ENCODE data around the gene CNKSR3. TPM values are rescaled to one million over a fixed set of nuclear protein-coding genes. Genes with fewer than 3 reads are reported as not detected.

The CNKSR3 gene
- total and polyA plus RNA-seq, 2 experiments from 2014 or later, result 1.9 to 5.7 TPM

DNA sequence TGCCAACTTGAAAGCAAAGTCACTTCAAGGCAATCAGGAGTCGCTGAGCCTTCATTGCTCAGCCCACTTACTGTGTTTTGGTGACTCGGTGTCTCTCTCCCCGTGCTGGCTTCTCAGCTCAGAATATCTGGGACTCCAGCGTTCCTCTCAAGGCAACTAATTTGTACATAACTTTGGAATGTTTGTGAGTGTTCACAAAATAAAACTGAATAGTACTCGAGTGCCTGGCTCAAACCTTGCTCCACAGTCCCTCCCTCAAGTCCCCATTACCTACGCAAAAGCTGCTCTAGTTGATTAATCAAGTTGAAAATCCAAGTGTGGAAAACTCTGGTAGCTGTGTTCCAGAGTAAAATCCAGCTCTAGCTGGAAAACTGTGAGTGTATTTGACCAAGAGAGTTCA, 162.5 kb downstream of the CNKSR3 start (continued):
- TF ChIP-seq, protein P1, sequence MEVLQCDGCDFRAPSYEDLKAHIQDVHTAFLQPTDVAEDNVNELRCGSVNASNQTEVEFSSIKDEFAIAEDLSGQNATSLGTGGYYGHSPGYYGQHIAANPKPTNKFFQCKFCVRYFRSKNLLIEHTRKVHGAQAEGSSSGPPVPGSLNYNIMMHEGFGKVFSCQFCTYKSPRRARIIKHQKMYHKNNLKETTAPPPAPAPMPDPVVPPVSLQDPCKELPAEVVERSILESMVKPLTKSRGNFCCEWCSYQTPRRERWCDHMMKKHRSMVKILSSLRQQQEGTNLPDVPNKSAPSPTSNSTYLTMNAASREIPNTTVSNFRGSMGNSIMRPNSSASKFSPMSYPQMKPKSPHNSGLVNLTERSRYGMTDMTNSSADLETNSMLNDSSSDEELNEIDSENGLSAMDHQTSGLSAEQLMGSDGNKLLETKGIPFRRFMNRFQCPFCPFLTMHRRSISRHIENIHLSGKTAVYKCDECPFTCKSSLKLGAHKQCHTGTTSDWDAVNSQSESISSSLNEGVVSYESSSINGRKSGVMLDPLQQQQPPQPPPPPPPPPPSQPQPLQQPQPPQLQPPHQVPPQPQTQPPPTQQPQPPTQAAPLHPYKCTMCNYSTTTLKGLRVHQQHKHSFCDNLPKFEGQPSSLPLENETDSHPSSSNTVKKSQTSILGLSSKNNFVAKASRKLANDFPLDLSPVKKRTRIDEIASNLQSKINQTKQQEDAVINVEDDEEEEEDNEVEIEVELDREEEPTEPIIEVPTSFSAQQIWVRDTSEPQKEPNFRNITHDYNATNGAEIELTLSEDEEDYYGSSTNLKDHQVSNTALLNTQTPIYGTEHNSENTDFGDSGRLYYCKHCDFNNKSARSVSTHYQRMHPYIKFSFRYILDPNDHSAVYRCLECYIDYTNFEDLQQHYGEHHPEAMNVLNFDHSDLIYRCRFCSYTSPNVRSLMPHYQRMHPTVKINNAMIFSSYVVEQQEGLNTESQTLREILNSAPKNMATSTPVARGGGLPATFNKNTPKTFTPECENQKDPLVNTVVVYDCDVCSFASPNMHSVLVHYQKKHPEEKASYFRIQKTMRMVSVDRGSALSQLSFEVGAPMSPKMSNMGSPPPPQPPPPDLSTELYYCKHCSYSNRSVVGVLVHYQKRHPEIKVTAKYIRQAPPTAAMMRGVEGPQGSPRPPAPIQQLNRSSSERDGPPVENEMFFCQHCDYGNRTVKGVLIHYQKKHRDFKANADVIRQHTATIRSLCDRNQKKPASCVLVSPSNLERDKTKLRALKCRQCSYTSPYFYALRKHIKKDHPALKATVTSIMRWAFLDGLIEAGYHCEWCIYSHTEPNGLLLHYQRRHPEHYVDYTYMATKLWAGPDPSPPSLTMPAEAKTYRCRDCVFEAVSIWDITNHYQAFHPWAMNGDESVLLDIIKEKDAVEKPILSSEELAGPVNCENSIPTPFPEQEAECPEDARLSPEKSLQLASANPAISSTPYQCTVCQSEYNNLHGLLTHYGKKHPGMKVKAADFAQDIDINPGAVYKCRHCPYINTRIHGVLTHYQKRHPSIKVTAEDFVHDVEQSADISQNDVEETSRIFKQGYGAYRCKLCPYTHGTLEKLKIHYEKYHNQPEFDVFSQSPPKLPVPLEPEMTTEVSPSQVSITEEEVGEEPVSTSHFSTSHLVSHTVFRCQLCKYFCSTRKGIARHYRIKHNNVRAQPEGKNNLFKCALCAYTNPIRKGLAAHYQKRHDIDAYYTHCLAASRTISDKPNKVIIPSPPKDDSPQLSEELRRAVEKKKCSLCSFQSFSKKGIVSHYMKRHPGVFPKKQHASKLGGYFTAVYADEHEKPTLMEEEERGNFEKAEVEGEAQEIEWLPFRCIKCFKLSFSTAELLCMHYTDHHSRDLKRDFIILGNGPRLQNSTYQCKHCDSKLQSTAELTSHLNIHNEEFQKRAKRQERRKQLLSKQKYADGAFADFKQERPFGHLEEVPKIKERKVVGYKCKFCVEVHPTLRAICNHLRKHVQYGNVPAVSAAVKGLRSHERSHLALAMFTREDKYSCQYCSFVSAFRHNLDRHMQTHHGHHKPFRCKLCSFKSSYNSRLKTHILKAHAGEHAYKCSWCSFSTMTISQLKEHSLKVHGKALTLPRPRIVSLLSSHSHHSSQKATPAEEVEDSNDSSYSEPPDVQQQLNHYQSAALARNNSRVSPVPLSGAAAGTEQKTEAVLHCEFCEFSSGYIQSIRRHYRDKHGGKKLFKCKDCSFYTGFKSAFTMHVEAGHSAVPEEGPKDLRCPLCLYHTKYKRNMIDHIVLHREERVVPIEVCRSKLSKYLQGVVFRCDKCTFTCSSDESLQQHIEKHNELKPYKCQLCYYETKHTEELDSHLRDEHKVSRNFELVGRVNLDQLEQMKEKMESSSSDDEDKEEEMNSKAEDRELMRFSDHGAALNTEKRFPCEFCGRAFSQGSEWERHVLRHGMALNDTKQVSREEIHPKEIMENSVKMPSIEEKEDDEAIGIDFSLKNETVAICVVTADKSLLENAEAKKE (CRISPR knock-in tag; IDR thresholded peaks at IDR 0.05), result no peak
- TF ChIP-seq, protein P2, sequence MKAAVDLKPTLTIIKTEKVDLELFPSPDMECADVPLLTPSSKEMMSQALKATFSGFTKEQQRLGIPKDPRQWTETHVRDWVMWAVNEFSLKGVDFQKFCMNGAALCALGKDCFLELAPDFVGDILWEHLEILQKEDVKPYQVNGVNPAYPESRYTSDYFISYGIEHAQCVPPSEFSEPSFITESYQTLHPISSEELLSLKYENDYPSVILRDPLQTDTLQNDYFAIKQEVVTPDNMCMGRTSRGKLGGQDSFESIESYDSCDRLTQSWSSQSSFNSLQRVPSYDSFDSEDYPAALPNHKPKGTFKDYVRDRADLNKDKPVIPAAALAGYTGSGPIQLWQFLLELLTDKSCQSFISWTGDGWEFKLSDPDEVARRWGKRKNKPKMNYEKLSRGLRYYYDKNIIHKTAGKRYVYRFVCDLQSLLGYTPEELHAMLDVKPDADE (IDR thresholded peaks at IDR 0.05), result no peak

DNA sequence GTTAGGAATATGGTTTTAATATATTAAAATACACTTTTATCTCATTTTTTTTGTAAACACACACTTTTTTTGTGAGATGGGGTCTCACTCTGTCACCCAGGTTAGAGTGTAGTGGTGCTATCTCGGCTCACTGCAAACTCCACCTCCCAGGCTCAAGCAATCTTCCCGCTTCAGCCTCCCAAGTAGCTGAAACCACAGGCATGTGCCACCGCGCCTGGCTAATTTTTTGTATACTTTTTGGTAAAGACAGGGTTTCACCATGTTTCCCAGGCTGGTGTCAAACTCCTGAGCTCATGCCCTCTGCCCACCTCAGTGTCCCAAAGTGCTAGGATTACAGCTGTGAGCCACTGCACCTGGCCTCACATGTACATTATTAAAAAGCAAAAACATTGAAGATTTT, 164.7 kb downstream of the CNKSR3 start:
- Histone ChIP-seq H3K27me3 (ENCODE audit: insufficient read depth) (no peaks in the 10 kb centered on the region), H3K4me2 (no peak overlapping the region), H3K4me3 (no peak overlapping the region), H2AFZ (no peak overlapping the region), H3K27ac (ENCODE audit: low read depth) (no peak overlapping the region), H3K9me2 (ENCODE audit: insufficient read depth) (peaks cover 8% of the 10 kb centered on the region; the same call in 1 of the 2 replicates), H3K4me1 (ENCODE audit: insufficient read depth) (peaks cover 22% of the 10 kb centered on the region), H3K79me2 (replicated peaks; ENCODE audit: insufficient read depth) (no peaks in the 10 kb centered on the region), H3F3A (replicated peaks; ENCODE audit: low read depth) (no peaks in the 10 kb centered on the region), H4K20me1 (replicated peaks; ENCODE audit: insufficient read depth) (no peaks in the 10 kb centered on the region), H3K36me3 (ENCODE audit: insufficient read depth) (no peaks in the 10 kb centered on the region)
- Mint-ChIP-seq H3K4me1 (peaks cover 29% of the 10 kb centered on the region), H3K4me3 (no peak overlapping the region), H3K27ac (no peak overlapping the region), H3K27me3 (ENCODE audit: insufficient read depth, low read depth, poor library complexity) (peaks cover 1% of the 10 kb centered on the region), H3K36me3 (ENCODE audit: low read depth) (no peaks in the 10 kb centered on the region; the same call in 2 of the 3 replicates), H3K9me3 (peaks cover 10% of the 10 kb centered on the region; the same call in 2 of the 3 replicates)
- DNase-seq (ENCODE audit: low spot score) (no peak), ATAC-seq (no peak)
- TF ChIP-seq EZH2phosphoT487 (IDR thresholded peaks at IDR 0.05; ENCODE audit: unreplicated experiment), result no peak
- TF ChIP-seq ZNF114 (CRISPR knock-in tag; IDR thresholded peaks at IDR 0.05), result no peak
- TF ChIP-seq, protein P3, sequence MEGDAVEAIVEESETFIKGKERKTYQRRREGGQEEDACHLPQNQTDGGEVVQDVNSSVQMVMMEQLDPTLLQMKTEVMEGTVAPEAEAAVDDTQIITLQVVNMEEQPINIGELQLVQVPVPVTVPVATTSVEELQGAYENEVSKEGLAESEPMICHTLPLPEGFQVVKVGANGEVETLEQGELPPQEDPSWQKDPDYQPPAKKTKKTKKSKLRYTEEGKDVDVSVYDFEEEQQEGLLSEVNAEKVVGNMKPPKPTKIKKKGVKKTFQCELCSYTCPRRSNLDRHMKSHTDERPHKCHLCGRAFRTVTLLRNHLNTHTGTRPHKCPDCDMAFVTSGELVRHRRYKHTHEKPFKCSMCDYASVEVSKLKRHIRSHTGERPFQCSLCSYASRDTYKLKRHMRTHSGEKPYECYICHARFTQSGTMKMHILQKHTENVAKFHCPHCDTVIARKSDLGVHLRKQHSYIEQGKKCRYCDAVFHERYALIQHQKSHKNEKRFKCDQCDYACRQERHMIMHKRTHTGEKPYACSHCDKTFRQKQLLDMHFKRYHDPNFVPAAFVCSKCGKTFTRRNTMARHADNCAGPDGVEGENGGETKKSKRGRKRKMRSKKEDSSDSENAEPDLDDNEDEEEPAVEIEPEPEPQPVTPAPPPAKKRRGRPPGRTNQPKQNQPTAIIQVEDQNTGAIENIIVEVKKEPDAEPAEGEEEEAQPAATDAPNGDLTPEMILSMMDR (conservative IDR thresholded peaks at IDR 0.05; ENCODE audit: low read depth in 2 of 2), result no peak
- no peak for TF ChIP-seq NANOG (IDR thresholded peaks at IDR 0.05; ENCODE audit: borderline replicate concordance)
- TF ChIP-seq, protein P4, sequence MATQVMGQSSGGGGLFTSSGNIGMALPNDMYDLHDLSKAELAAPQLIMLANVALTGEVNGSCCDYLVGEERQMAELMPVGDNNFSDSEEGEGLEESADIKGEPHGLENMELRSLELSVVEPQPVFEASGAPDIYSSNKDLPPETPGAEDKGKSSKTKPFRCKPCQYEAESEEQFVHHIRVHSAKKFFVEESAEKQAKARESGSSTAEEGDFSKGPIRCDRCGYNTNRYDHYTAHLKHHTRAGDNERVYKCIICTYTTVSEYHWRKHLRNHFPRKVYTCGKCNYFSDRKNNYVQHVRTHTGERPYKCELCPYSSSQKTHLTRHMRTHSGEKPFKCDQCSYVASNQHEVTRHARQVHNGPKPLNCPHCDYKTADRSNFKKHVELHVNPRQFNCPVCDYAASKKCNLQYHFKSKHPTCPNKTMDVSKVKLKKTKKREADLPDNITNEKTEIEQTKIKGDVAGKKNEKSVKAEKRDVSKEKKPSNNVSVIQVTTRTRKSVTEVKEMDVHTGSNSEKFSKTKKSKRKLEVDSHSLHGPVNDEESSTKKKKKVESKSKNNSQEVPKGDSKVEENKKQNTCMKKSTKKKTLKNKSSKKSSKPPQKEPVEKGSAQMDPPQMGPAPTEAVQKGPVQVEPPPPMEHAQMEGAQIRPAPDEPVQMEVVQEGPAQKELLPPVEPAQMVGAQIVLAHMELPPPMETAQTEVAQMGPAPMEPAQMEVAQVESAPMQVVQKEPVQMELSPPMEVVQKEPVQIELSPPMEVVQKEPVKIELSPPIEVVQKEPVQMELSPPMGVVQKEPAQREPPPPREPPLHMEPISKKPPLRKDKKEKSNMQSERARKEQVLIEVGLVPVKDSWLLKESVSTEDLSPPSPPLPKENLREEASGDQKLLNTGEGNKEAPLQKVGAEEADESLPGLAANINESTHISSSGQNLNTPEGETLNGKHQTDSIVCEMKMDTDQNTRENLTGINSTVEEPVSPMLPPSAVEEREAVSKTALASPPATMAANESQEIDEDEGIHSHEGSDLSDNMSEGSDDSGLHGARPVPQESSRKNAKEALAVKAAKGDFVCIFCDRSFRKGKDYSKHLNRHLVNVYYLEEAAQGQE (IDR thresholded peaks at IDR 0.05; ENCODE audit: unreplicated experiment), result no peak
- no peak for TF ChIP-seq STAT1 (IDR thresholded peaks at IDR 0.05; ENCODE audit: unreplicated experiment)
- TF ChIP-seq ZNF331 (CRISPR knock-in tag; IDR thresholded peaks at IDR 0.05; ENCODE audit: low read depth), result no peak
- TF ChIP-seq CREB1 (CRISPR knock-in tag; IDR thresholded peaks at IDR 0.05; ENCODE audit: low read depth), result no peak
- TF ChIP-seq, protein P2 (IDR thresholded peaks at IDR 0.05), result no peak
- TF ChIP-seq POLR2AphosphoS5 (IDR thresholded peaks at IDR 0.05; ENCODE audit: low read depth), result no peak

All from GM23338 (cell line).